Left kidney (tissue), 8 donors: ENCODE measurements around the gene C22orf23. TPM values are rescaled to one million over a fixed set of nuclear protein-coding genes. Genes with fewer than 3 reads are reported as not detected.
A peak's percentile ranks its signal among the peaks of the same experiment; 100 is the strongest.

Experiments used
- DNase-seq: peaks from one replicate; pipeline ENCODE4 v3.0.0-alpha.2; 2013
- long read RNA-seq, 8 donors: transcript quantifications; one replicate each; lab custom pipeline, GENCODE V29; 2026
- polyA plus RNA-seq: library from polyadenylated mRNA; unstranded; fragments of 120-200 nt; gene quantifications from one replicate; pipeline ENCODE4 v1.2.1, GENCODE V29; 2013; ENCODE audit not compliant: insufficient read length

Gene C22orf23
- polyA plus RNA-seq, result 5.9 TPM
- long read RNA-seq, donor 1, result 0 reads
- long read RNA-seq, donor 2, partial matches to known transcripts, result 0 of 1 reads
- long read RNA-seq, donor 2, other reads (novel, unspliced or antisense), result 0 of 1 reads
- long read RNA-seq, donor 3, result 0 reads
- long read RNA-seq, donor 4, result 0 reads
- long read RNA-seq, donor 5, partial matches to known transcripts, result 500 of 526 reads
- long read RNA-seq, donor 5, other reads (novel, unspliced or antisense), result 25 of 526 reads
- long read RNA-seq, donor 6, partial matches to known transcripts, result 92 of 297 reads
- long read RNA-seq, donor 6, other reads (novel, unspliced or antisense), result 205 of 297 reads
- long read RNA-seq, donor 7, result 0 reads
- long read RNA-seq, donor 8, result 0 reads

DNA sequence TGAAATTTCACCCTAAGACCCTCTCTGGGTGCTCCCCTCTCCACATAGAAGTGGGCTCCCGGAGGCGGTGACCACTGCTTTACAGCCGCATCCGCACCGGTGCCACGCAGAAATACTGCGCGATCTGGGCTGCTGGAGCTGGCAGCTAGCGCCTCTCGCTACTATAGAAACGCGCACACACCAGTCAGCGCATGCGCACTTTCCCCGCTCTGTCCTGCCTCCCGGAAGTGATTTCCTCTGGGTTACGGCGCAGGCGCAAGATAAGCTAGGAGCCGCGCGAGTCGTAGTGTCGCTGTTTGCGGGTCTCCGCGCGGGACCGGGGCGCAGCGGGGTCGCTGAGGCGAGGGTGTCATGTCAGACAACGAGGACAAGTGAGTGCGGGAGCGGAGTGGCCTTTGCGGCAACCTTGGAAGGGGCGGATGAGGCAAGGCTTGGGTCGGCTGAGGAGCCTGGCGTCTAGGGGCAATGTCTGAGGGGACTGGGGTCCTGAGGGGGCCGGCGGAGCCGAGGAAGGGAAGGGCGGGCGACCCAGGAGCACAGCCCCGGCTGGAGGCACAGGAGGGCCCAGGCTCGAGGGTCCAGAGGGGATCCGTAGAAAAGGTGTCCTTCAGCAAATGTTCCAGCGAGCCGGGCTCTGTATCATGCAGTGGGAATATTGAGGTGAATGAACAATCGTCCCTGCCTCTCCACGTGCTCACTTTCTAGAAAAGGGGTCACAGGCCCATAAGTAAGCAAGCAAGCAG is at the start of gene C22orf23, which contains the start of gene POLR2F:
C22orf23 (minus strand) TSS at position 165 of the 743 bp plus-strand sequence. CDS start 452 bp downstream, outside the sequence.
POLR2F (plus strand) TSS at position 263 of the 743 bp plus-strand sequence; CDS start at position 352, 89 bp downstream.
- peak; percentile 96 for DNase-seq

GRCh38 chr22:37999640-38000272 is 46.4 kb upstream of the C22orf23 start:
- DNase-seq, result no peak

- no peak for DNase-seq
Observed at GRCh38 chr22:37999236-37999635, 45.8 kb upstream of the C22orf23 start.

DNA sequence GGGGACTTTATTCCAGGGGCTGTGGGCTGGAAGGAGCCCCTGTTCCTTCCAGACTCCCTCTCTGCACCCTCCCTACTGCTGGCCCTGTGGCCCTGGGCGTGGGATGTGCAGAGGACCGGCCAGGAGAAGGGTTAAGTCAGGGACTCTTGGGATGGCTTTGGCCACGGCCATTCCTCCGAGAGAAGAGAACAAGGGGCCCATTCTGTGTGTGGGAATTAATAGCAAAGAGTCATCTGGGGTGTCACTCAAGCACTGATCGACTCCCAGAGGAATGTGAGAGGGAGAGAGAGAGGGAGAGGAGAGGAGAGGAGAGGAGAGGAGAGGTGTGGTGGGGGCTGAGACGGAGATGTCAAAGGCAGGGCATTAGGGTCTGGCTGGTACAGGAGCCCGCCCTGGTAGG is 45.1 kb upstream of the C22orf23 start:
- DNase-seq, result no peak

- DNase-seq, result no peak
Observed at GRCh38 chr22:37996515-37997246, 43.3 kb upstream of the C22orf23 start.

- DNase-seq, result no peak
Observed at GRCh38 chr22:37996079-37996478, 42.7 kb upstream of the C22orf23 start.

DNA sequence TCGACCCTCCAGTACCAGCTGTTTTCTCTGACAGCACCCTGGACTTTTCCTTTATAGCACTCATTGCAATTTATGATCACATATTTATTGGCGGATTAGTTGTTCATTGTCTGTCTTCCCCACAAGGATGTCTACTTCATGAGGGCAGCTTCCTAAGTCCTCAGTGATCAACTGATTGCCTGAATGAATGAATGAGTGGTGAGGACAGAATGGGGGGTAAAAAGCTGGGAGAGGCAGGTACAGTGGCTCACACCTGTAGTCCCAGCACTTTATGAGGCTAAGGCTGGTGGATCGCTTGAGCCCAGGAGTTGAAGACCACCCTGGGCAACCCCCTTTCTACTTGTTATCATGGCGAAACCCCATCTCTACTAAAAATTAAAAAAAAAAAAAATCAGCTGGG is 42.1 kb upstream of the C22orf23 start:
- no peak for DNase-seq

DNA sequence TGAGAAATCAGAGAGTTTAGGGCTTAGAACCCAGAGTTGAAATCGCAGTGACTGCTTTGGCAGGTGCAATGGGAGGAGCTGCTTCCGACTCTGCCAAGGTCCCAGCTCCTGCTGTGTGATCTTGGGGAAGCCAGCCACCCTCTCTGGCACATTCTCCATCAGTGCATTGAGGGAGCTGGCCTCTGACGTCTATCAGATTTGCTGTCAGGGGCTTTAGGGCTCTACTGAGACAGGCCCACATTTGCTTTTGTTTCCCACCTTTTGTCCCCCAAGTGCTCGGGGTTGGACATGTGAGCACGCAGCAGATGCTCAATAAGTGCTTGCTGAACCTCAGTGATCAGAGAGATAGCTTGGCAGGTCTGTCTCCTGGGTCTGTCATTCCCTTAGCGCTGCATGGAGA is 41.6 kb upstream of the C22orf23 start:
- DNase-seq, result no peak

DNA sequence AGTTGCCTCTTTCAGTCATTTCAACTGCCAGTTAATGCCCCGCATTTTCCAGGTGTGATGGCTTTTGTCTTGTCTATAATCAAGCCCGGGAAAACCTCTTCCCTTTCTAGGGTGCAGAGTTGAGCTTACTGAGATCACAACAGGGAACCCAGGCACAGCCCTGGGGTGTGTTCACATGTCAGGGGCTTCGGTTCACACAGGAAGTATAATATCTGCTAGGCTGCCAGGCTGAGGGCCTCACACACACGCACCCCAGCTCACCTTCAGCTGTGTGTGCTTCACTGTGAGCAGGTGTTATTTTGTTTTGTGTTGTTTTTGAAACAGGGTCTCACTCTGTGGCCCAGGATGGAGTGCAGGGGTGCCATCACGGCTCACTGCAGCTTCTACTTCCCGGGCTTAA is 40.6 kb upstream of the C22orf23 start:
- DNase-seq, result no peak

GRCh38 chr22:37991731-37992442 is 38.5 kb upstream of the C22orf23 start:
- DNase-seq, result no peak

DNA sequence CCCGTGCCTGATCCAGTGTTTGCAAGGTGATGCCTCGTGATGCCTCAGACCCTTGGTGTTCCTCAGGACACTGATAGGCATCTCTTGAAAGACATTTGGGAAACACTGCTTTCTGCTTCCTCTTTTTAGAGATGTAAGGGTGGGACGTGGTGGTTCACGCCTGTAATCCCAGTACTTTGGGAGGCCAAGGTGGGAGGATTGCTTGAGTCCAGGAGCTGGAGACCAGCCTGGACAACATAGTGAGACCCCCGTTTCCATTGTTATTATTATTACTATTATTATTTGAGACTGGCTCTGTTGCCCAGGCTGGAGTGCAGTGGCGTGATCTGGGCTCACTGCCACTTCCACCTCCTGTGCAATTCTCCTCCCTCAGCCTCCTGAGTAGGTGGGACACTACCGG is 37.5 kb upstream of the C22orf23 start:
- DNase-seq, result no peak

DNA sequence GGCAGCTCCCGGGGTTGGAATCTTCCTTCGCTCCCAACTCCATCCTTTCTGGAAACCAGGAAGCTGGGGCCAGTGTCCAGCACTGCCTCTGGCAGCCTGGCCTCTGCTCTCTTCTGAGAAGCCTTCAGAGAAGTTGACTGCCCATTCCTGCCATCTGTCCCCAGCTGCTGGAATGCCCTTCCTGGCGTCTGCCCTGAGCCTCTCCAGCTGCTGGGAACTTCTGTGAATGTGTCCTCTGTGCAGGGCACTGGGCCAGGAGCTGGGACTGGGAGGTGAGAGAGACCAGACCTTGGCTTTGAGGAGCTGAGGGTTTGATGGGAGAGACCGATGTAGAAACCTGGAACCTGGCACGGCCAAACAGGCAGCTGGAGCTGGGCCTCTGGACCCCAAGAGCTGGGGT is 36.9 kb upstream of the C22orf23 start:
- no peak for DNase-seq

GRCh38 chr22:37989146-37990045 is 36.0 kb upstream of the C22orf23 start:
- no peak for DNase-seq

GRCh38 chr22:37986371-37986770 is 33.0 kb upstream of the C22orf23 start:
- DNase-seq, result no peak

GRCh38 chr22:37985751-37986281 is 32.4 kb upstream of the C22orf23 start:
- no peak for DNase-seq

DNA sequence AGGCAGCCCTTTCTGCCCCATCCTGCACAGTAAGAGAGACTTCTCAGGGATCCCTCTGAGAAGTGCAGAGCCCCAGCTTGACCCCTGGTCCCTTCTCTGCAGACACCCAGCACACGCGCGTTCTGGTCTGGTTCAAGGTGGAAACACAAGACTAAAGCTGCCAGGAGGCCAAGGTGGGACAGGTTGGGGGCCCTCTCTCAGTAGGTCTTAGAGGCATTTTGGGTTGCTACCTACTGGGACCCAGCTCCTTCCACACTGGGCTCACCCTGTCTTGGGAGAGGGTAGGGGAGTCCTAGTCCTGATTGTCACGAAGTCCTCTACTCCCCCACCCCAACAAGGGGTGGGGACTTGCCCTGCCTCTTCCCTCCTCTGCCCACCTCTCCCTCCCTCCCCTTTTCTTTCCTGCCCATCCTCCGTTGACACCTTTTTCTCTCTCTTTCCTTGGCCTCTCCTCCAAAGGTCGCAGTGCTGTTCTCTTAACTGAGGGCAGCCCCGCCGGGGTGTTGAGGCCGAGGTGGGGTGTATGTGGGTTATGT is 31.7 kb upstream of the C22orf23 start:
- no peak for DNase-seq

- DNase-seq, result peak; percentile 3
Observed at GRCh38 chr22:37983860-37984791, 30.7 kb upstream of the C22orf23 start, which contains the start of gene SOX10. Gene SOX10 (minus strand): TSS chr22:37984555. CDS start chr22:37983784, 771 bp downstream.
